ENCODE data around the gene TARBP2. TPM values are rescaled to one million over a fixed set of nuclear protein-coding genes. Genes with fewer than 3 reads are reported as not detected.

Gene TARBP2
- total and polyA plus RNA-seq, 2 donors from 2014 or later, result 32.5 to 36.3 TPM

DNA sequence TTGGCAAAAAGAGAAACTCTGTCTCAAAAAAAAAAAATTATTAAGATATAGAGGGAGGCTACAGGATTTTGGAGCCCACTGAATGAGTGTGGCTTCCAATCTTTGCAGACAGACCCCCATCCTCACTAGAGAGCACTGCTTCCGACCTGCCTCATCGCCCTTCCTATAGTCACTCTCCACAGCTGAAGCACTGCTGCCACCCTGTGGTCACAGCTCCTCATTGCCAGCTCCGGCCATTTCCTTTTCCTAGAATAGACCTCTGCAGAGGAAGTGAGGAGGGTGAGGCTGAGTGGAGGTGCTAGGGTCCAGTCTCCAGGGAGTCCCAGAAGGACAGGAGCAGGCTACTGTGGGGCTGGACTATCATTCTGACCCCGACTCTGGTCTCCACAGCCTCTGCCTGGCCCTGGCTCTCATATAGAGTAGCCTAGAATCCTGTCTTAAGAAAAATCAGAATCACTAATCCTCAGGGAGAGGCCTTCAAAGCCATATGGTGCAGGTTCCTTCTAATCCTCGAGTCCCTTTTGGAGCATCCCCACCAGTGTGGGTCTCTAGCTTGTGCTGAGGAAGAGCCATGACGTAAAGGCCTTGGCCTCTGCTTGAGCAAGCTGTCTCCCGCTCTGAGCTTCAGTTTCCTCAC lies 7.6 kb downstream of the TARBP2 start:
- no peaks in the 10 kb centered on the region for H3K27me3 ChIP-seq (ENCODE audit: control insufficient read depth, insufficient read depth, low read length)
- peaks cover 0 to 3% (median 0%) of the 10 kb centered on the region in 3 donors for H3K4me1 ChIP-seq (ENCODE audit: control insufficient read depth in 2 of 3, insufficient read depth in 2 of 3, low read depth in 1 of 3, low read length in 3 of 3)
- TF ChIP-seq, protein P1, sequence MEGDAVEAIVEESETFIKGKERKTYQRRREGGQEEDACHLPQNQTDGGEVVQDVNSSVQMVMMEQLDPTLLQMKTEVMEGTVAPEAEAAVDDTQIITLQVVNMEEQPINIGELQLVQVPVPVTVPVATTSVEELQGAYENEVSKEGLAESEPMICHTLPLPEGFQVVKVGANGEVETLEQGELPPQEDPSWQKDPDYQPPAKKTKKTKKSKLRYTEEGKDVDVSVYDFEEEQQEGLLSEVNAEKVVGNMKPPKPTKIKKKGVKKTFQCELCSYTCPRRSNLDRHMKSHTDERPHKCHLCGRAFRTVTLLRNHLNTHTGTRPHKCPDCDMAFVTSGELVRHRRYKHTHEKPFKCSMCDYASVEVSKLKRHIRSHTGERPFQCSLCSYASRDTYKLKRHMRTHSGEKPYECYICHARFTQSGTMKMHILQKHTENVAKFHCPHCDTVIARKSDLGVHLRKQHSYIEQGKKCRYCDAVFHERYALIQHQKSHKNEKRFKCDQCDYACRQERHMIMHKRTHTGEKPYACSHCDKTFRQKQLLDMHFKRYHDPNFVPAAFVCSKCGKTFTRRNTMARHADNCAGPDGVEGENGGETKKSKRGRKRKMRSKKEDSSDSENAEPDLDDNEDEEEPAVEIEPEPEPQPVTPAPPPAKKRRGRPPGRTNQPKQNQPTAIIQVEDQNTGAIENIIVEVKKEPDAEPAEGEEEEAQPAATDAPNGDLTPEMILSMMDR (IDR thresholded peaks at IDR 0.05; ENCODE audit: borderline replicate concordance, extremely low read depth, insufficient read depth), result peak; percentile 98
- DNase-seq, result peak; percentile 90 to 94 (median 92)
- H3K4me3 ChIP-seq (ENCODE audit: low read length in 3 of 3), result no peak overlapping the region
- no peaks in the 10 kb centered on the region for H3K9me3 ChIP-seq (ENCODE audit: control insufficient read depth in 2 of 3, insufficient read depth in 1 of 3, low read length in 3 of 3)
- intact Hi-C loops (cut with DNase I), result no loop called here
- H3K9ac ChIP-seq (ENCODE audit: low read length in 3 of 3), result no peak overlapping the region
- no peak for FAIRE-seq
- H3K27ac ChIP-seq (ENCODE audit: low read depth in 2 of 2, low read length in 2 of 2), result no peak overlapping the region
- peaks cover 4 to 29% (median 26%) of the 10 kb centered on the region in 3 donors for H3K36me3 ChIP-seq (ENCODE audit: control insufficient read depth in 2 of 3, insufficient read depth in 3 of 3, low read length in 3 of 3)

DNA sequence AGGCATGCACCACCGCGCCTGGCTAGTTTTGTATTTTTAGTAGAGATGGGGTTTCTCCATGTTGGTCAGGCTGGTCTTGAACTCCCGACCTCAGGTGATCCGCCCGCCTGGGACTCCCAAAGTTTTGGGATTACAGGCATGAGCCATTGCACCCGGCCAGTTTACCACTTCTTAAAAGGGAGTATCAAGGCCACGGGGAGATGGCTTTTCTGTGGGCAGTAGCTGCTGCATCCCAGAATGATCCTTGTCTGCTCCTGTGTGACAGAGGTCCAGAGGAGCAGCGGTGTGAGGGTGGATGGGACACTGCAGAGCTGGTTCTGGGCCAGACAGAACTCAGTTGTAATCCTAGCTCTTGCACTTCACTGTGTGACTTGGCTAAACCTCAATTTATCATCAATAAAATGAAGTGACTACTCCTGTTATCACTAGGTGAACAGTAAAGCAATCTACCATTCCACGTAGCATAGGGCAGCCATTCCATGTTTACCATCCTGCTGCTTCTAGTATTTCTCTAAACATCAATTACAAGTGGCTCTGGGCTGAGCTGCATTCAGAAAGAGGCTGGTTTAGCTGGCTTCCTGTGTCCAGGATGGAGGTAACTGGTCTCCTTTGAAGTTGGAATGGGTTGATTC lies 9.2 kb downstream of the TARBP2 start:
- H3K27ac ChIP-seq (ENCODE audit: low read depth in 2 of 2, low read length in 2 of 2), result no peak overlapping the region
- TF ChIP-seq, protein P1 (IDR thresholded peaks at IDR 0.05; ENCODE audit: borderline replicate concordance, extremely low read depth, insufficient read depth), result no peak
- FAIRE-seq (no peak), DNase-seq (no peak)
- H3K9ac ChIP-seq (ENCODE audit: low read length in 3 of 3), result no peak overlapping the region
- H3K4me3 ChIP-seq (ENCODE audit: low read length in 3 of 3), result no peak overlapping the region
- H3K4me1 ChIP-seq (ENCODE audit: control insufficient read depth in 2 of 3, insufficient read depth in 2 of 3, low read depth in 1 of 3, low read length in 3 of 3), result peaks cover 0 to 3% (median 0%) of the 10 kb centered on the region in 3 donors
- H3K27me3 ChIP-seq (ENCODE audit: control insufficient read depth, insufficient read depth, low read length), result no peaks in the 10 kb centered on the region
- H3K9me3 ChIP-seq (ENCODE audit: control insufficient read depth in 2 of 3, insufficient read depth in 1 of 3, low read length in 3 of 3), result no peaks in the 10 kb centered on the region
- intact Hi-C loops (cut with DNase I), result loop anchor here (10.0 kb wide), 1 partner anchor 175 kb away; the partner anchor contains the start of gene SP7
- H3K36me3 ChIP-seq (ENCODE audit: control insufficient read depth in 2 of 3, insufficient read depth in 3 of 3, low read length in 3 of 3), result peaks cover 9 to 37% (median 37%) of the 10 kb centered on the region in 3 donors

DNA sequence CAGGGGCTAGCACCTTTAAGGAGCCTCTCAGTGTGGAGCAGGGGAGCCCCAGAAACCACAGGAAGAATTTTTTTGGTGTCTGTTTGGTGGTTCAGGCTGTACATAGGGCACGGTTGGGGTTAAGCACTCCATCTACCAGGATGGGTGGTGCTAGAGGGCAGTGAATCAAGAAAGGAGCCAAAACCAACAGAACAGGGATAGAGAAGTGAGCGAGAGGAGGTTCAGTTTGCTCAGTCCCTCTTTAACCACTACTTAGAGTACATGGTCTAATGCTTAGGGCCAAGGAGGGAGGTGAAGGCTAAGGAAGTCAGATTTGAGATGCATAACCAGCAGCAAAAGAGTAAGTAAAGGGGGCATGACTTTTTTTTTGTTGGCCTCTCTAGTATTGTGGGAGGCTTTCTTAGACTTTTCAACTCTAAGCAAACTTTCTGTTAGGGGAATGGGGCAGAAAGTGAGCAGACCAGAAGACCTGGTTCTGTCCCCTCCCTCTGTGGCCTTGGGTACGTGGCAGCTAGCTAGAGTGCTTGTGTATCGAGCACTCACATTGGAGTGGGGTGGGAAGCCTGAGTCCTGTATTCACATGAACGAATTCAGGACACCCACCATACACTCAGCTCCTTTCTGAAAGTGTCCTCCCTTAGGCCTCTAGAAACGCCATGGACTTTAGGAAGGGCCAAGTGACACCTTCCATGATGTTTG lies 12.8 kb downstream of the TARBP2 start:
- Histone ChIP-seq H3K27me3 (ENCODE audit: control insufficient read depth, insufficient read depth, low read length) (no peaks in the 10 kb centered on the region), H3K4me1 (ENCODE audit: control insufficient read depth in 2 of 3, insufficient read depth in 2 of 3, low read depth in 1 of 3, low read length in 3 of 3) (peaks cover 0 to under 1% (median 0%) of the 10 kb centered on the region in 3 donors), H3K9ac (ENCODE audit: low read length in 3 of 3) (no peak overlapping the region), H3K36me3 (ENCODE audit: control insufficient read depth in 2 of 3, insufficient read depth in 3 of 3, low read length in 3 of 3) (peaks cover 11 to 45% (median 43%) of the 10 kb centered on the region in 3 donors), H3K27ac (ENCODE audit: low read depth in 2 of 2, low read length in 2 of 2) (no peak overlapping the region), H3K9me3 (ENCODE audit: control insufficient read depth in 2 of 3, insufficient read depth in 1 of 3, low read length in 3 of 3) (no peaks in the 10 kb centered on the region), H3K4me3 (ENCODE audit: low read length in 3 of 3) (no peak overlapping the region)
- no peak for DNase-seq
- intact Hi-C loops (cut with DNase I), result loop anchor here (10.0 kb wide), 1 partner anchor 179 kb away; the partner anchor contains the start of gene SP7
- no peak for FAIRE-seq
- TF ChIP-seq, protein P1 (IDR thresholded peaks at IDR 0.05; ENCODE audit: borderline replicate concordance, extremely low read depth, insufficient read depth), result no peak
